B cell (primary cell): ENCODE data around the gene USH2A.

Experiments
- CTCF ChIP-seq: fragments of 200-600 bp; IDR thresholded peaks from one replicate; pipeline ENCODE4 v1.8.0; 2022; ENCODE audit warnings: antibody characterized with exemption, mild to moderate bottlenecking
- EZH2 ChIP-seq: IDR thresholded peaks from 2 replicates; pipeline ENCODE4 v1.6.1; 2012; ENCODE audit warnings: borderline replicate concordance, low read depth, mild to moderate bottlenecking, moderate library complexity, low read length; ENCODE audit not compliant: insufficient read depth, poor library complexity, severe bottlenecking

DNA sequence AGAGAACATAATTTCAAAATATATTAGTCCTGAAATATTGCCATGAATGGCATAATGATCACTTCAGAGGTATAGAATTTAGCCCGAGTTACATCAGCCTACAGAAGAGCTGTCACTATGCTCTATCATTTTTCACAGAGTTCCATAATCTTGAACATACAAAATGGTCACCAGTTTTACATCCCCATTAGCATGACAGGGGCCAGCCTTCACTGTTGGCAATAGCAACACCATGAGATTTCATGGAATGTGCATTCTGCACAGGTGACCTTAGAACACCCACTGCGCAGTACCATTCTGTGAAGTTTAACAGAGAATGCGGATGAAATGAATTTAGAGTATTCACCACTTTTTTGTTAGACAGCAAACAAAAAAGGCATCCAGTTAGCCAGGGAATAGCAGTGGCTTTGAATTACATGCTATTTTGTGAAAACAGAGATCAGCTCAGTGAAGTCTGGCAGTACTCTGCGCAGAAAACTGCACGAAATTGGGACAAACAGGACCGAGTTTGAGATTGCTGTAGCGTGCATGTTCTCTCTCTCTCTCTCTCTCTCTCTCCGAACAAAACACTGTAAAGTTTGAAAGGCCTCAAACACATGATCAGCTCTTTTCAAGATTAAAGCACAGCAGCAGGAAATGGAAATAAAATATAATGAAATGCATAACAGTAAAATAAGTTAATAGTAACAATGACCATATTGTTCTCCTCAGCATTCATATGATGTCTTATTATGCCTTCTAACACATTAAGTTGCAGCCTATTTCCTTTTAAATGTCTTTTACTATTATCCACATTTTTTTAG, 349.3 kb downstream of the USH2A start:
- TF ChIP-seq CTCF (no peak), EZH2 (no peak)
